ENCODE results near the gene SLC25A19.

DNA sequence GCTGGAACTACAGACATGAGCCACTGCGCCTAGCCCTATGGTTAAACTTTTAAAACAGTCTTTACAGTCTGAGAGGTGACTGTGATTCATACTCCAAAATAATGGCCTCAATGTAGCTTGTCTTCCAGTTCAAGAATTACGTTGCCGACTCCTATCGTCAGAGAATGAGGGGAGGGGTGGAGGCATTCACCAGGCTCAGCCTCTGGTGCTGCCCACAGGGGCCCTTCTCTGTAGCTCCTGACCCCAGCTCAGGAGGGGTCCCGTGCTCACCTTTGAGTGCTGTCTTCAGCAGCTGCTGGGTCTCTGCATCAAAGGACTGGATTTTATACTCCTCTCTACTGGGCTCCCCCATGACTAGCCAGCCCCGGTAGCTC, 19.4 kb downstream of the SLC25A19 start:
- TF ChIP-seq, protein P1, sequence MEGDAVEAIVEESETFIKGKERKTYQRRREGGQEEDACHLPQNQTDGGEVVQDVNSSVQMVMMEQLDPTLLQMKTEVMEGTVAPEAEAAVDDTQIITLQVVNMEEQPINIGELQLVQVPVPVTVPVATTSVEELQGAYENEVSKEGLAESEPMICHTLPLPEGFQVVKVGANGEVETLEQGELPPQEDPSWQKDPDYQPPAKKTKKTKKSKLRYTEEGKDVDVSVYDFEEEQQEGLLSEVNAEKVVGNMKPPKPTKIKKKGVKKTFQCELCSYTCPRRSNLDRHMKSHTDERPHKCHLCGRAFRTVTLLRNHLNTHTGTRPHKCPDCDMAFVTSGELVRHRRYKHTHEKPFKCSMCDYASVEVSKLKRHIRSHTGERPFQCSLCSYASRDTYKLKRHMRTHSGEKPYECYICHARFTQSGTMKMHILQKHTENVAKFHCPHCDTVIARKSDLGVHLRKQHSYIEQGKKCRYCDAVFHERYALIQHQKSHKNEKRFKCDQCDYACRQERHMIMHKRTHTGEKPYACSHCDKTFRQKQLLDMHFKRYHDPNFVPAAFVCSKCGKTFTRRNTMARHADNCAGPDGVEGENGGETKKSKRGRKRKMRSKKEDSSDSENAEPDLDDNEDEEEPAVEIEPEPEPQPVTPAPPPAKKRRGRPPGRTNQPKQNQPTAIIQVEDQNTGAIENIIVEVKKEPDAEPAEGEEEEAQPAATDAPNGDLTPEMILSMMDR (IDR thresholded peaks at IDR 0.05): no peak
- TF ChIP-seq POLR2A (IDR thresholded peaks at IDR 0.05): no peak

All from right lobe of liver (tissue), 4 donors.